Measurements from ENCODE around the gene RAD51B.

RAD51B gene

DNA sequence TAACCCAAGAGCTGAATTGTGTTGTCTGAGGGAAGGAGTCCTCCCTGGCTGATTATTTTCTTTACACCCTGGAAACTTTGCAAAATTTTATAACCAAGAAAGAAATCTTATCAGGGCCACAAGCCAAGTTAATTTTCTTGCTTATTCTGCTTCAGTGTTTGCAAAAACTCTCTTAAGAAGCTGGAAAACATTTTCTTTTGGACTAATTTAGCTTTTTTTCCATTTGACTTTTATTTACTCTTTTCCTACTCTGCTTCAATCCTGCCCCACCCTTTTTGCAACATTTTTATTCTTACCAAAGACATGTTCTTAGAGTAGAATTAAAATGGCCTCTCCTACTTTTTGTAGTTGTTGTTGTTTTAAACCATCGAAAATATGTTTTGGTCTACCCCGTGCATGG, 594.5 kb downstream of the RAD51B start:
- Histone ChIP-seq H3K36me3 (replicated peaks) (no peaks in the 10 kb centered on the region), H3K4me3 (ENCODE audit: low read depth, low read length) (no peak overlapping the region), H3K27ac (no peak overlapping the region), H3K27me3 (replicated peaks) (no peaks in the 10 kb centered on the region)
- TF ChIP-seq, protein P1, sequence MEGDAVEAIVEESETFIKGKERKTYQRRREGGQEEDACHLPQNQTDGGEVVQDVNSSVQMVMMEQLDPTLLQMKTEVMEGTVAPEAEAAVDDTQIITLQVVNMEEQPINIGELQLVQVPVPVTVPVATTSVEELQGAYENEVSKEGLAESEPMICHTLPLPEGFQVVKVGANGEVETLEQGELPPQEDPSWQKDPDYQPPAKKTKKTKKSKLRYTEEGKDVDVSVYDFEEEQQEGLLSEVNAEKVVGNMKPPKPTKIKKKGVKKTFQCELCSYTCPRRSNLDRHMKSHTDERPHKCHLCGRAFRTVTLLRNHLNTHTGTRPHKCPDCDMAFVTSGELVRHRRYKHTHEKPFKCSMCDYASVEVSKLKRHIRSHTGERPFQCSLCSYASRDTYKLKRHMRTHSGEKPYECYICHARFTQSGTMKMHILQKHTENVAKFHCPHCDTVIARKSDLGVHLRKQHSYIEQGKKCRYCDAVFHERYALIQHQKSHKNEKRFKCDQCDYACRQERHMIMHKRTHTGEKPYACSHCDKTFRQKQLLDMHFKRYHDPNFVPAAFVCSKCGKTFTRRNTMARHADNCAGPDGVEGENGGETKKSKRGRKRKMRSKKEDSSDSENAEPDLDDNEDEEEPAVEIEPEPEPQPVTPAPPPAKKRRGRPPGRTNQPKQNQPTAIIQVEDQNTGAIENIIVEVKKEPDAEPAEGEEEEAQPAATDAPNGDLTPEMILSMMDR (IDR thresholded peaks at IDR 0.05; ENCODE audit: low read depth, low read length, missing control alignments), result no peak
- no peak for DNase-seq
- in situ Hi-C loops (cut with HindIII; ENCODE audit: low pct_ligation_motif_present, low sequenced_read_pairs), result no loop called here

DNA sequence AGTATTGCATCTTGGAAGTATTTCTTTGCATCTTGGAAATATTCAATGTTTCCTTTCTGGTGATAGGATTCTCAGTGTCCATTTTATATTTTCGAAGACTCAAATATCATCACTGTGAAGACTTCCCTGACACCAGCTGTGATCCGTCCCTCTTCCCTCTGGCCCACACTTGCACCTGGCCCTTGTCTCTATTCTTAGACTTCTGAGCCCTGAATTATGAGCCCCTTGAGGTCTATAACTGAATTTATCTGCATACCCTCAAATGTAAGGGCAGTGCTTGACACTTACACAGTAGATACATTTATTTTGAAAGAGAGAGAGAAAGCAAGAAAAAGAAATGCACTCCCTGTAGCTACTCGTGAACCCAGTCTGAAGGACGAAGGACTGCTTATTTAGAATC, 596.6 kb downstream of the RAD51B start:
- Histone ChIP-seq H3K36me3 (replicated peaks) (no peaks in the 10 kb centered on the region), H3K27me3 (replicated peaks) (no peaks in the 10 kb centered on the region), H3K4me3 (ENCODE audit: low read depth, low read length) (no peak overlapping the region), H3K27ac (no peak overlapping the region)
- TF ChIP-seq, protein P1 (IDR thresholded peaks at IDR 0.05; ENCODE audit: low read depth, low read length, missing control alignments), result no peak
- DNase-seq, result no peak
- in situ Hi-C loops (cut with HindIII; ENCODE audit: low pct_ligation_motif_present, low sequenced_read_pairs), result no loop called here

DNA sequence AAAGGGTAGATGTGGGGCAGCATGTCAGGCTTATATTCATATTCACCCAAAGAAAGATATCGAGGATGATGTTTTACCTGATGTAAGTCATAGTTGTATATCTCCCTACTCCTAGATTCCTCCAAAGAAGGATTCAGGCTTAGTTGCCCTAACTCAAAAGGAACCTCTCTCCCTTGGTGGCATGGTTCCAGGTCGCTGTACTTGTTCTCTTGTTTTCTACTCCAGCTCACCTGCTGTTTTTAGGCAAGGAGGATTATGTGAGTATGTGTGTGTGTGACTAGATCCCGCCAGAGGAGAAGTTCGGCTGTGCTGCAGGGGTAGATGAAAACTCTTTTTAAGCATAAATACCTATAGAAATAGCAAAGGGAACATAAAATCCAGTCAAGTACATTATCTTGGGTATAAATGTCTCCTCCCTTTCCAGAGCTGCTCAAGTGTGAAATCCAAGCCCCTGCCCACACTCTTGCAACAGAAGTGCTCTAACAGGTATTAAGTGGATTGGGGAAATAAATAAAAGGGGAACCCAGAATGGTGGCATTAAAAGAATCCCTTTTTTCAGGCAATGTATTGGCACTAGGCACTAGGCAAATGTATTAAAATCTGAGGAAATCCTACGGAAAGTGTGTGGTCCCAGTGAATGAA, 597.6 kb downstream of the RAD51B start:
- no peak for DNase-seq
- Histone ChIP-seq H3K36me3 (replicated peaks) (no peaks in the 10 kb centered on the region), H3K4me3 (ENCODE audit: low read depth, low read length) (no peak overlapping the region), H3K27me3 (replicated peaks) (no peaks in the 10 kb centered on the region), H3K27ac (no peak overlapping the region)
- in situ Hi-C loops (cut with HindIII; ENCODE audit: low pct_ligation_motif_present, low sequenced_read_pairs), result no loop called here
- TF ChIP-seq, protein P1 (IDR thresholded peaks at IDR 0.05; ENCODE audit: low read depth, low read length, missing control alignments), result no peak

DNA sequence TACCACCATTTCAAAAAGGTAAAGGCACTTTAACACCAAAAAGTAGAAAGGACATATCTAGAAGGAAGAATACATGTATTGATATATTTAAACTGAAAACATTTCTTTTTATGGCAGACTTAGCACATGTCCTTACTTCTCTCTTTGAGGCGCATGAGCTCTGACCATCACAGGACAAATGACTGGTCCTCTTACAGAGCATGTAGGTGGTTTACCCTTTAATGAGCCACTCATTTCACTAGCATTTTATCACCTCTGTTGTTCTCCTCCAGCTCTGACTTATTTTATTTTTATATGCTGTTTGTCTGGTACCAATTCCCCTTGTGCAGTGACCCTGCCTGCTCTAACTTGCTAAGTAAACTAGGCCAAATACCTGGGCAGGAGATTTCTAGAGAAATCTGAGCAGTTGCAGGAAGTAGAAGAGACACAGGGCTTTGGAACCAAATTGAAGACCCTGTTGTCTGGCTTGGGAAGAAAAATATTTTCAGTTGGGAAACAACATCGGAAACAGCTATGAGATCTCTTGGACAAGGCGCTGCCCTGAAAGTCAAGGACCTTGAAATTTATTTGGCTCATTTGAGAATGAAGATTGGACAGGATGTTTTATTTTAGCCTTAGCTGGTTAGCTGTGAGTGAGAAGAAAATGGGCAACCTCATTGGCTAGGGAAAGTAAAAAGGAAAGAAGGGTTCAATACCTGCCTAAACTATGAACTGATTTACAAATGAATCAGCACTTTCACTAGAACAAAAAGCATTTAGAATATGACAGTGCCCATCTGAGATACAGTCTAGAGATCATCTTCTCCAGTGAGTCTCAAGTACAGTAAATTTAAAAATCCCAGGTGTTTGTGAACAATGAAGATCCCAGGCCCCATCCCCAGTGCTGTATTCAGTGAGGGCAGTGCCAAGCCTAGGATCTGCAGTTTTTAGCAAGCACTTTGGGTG, 598.9 kb downstream of the RAD51B start:
- DNase-seq, result no peak
- Histone ChIP-seq H3K27me3 (replicated peaks) (no peaks in the 10 kb centered on the region), H3K27ac (no peak overlapping the region), H3K4me3 (ENCODE audit: low read depth, low read length) (no peak overlapping the region), H3K36me3 (replicated peaks) (no peaks in the 10 kb centered on the region)
- TF ChIP-seq, protein P1 (IDR thresholded peaks at IDR 0.05; ENCODE audit: low read depth, low read length, missing control alignments), result no peak
- in situ Hi-C loops (cut with HindIII; ENCODE audit: low pct_ligation_motif_present, low sequenced_read_pairs), result no loop called here

DNA sequence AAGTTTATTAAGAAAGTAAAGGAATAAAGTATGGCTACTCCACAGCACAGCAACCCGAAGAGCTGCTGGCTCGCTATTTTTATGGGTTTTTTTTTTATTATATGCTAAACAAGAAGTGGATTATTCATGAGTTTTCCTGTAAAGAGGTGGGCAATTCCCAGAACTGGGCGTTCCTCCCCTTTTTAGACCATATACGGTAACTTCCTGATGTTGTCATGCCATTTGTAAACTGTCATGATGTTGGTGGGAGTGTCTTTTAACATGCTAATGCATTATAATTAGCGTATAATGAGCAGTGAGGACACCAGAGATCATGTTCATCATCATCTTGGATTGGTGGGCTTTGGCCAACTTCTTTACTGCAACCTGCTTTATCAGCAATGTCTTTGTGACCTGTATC, 600.8 kb downstream of the RAD51B start:
- DNase-seq, result no peak
- Histone ChIP-seq H3K27me3 (replicated peaks) (no peaks in the 10 kb centered on the region), H3K36me3 (replicated peaks) (no peaks in the 10 kb centered on the region), H3K27ac (no peak overlapping the region), H3K4me3 (ENCODE audit: low read depth, low read length) (no peak overlapping the region)
- TF ChIP-seq, protein P1 (IDR thresholded peaks at IDR 0.05; ENCODE audit: low read depth, low read length, missing control alignments), result no peak
- in situ Hi-C loops (cut with HindIII; ENCODE audit: low pct_ligation_motif_present, low sequenced_read_pairs), result no loop called here
